Measurements from ENCODE around the gene CELF1. TPM values are rescaled to one million over a fixed set of nuclear protein-coding genes. Genes with fewer than 3 reads are reported as not detected.

CELF1 gene
- total and polyA plus RNA-seq, 10 of the 15 experiments (the other 5 are each of a cell fraction or from before 2014, with no cell fraction given) = 35.3 to 128 (median 85.7) TPM

- TF ChIP-seq, protein P1, sequence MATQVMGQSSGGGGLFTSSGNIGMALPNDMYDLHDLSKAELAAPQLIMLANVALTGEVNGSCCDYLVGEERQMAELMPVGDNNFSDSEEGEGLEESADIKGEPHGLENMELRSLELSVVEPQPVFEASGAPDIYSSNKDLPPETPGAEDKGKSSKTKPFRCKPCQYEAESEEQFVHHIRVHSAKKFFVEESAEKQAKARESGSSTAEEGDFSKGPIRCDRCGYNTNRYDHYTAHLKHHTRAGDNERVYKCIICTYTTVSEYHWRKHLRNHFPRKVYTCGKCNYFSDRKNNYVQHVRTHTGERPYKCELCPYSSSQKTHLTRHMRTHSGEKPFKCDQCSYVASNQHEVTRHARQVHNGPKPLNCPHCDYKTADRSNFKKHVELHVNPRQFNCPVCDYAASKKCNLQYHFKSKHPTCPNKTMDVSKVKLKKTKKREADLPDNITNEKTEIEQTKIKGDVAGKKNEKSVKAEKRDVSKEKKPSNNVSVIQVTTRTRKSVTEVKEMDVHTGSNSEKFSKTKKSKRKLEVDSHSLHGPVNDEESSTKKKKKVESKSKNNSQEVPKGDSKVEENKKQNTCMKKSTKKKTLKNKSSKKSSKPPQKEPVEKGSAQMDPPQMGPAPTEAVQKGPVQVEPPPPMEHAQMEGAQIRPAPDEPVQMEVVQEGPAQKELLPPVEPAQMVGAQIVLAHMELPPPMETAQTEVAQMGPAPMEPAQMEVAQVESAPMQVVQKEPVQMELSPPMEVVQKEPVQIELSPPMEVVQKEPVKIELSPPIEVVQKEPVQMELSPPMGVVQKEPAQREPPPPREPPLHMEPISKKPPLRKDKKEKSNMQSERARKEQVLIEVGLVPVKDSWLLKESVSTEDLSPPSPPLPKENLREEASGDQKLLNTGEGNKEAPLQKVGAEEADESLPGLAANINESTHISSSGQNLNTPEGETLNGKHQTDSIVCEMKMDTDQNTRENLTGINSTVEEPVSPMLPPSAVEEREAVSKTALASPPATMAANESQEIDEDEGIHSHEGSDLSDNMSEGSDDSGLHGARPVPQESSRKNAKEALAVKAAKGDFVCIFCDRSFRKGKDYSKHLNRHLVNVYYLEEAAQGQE (IDR thresholded peaks at IDR 0.05; ENCODE audit: low read depth, low read length) = no peak
- TF ChIP-seq SUPT20H (IDR thresholded peaks at IDR 0.05; ENCODE audit: borderline replicate concordance, control insufficient read depth, low read depth, low read length) = no peak
Observed at GRCh38 chr11:47516984-47517853, 35.7 kb downstream of the CELF1 start (continued).

DNA sequence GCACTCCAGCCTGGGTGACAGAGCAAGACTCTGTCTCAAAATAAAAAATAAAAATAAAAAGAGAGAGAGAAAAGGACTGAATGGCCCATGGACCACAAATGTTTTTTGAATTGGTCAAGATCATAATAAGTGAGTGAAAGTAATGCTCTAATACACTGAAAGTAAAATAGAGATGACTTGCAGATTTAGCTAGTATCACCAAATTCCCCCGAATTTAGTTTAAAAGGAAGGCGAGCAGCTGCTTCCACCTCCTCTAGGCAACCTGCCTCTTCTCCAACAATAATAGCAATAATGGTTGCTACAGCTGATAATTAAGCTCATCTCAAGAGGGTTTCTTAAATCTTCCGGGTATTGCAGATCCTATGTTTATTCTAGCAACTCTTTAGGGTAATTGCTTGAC, 36.8 kb downstream of the CELF1 start:
- no peaks in the 10 kb centered on the region; the same call in 1 of the 2 replicates for H4K20me1 ChIP-seq (ENCODE audit: control insufficient read depth, insufficient read depth)
- FAIRE-seq (no peak), ATAC-seq (peak; percentile 27), DNase-seq (ENCODE audit: low read depth, low spot score) (no peak)
- no peaks in the 10 kb centered on the region for H3K27me3 ChIP-seq (replicated peaks in 1 of 2; ENCODE audit: control insufficient read depth in 2 of 2, insufficient read depth in 2 of 2, low read length in 1 of 2)
- no peak overlapping the region for H2AFZ ChIP-seq (ENCODE audit: control insufficient read depth, low read depth, low read length)
- H3K79me2 ChIP-seq (ENCODE audit: control insufficient read depth, insufficient read depth, low read length) = peaks cover 95% of the 10 kb centered on the region
- no TSS peak for BruUV-seq (replicated peaks)
- peak overlapping the region; percentile 59 for H3K4me2 ChIP-seq (ENCODE audit: control insufficient read depth, insufficient read depth)
- in situ Hi-C loops (cut with MboI) (no loop called here), intact Hi-C loops (cut with micrococcal nuclease; ENCODE audit: unreplicated experiment) (loop anchor here (5.0 kb wide), 1 partner anchor 36 kb away; the partner anchor contains the start of gene CELF1)
- ChIA-PET RAD21 (ENCODE audit: unreplicated experiment) (interaction anchor here (0.6 to 2.3 kb wide), 8 partner anchors 8 to 258 kb away, joined by 3 to 5 read pairs (median 3); partner anchors contain the start of genes KBTBD4 and NDUFS3), POLR2A (interaction anchor here (1.6 to 2.3 kb wide), 3 partner anchors 10 to 24 kb away, joined by 4 to 16 read pairs (median 8); no protein-coding TSS in a partner anchor), CTCF (interaction anchor here (0.6 to 3.1 kb wide), 5 partner anchors 11 to 430 kb away, joined by 3 to 10 read pairs (median 3); no protein-coding TSS in a partner anchor), SMC1A (ENCODE audit: uncharacterized antibody, unreplicated experiment) (interaction anchor here (0.7 to 8.7 kb wide), 13 partner anchors 7 to 1245 kb away, joined by 3 to 66 read pairs (median 4); partner anchors contain the start of genes CELF1 and PTPMT1)
- 35% methylated on average over 3 of the region's 3 CpGs for WGBS (ENCODE audit: insufficient coverage, insufficient replicate concordance, low lambda C conversion rate, missing lambda C conversion rate)
- H3K9me3 ChIP-seq (replicated peaks; ENCODE audit: control insufficient read depth, insufficient read depth, low read length) = no peaks in the 10 kb centered on the region
- no peak overlapping the region for H3K4me3 ChIP-seq
- TF ChIP-seq IKZF2 (IDR thresholded peaks at IDR 0.05) (no peak), RUNX3 (IDR thresholded peaks at IDR 0.05; ENCODE audit: low read length) (0 out of 2 replicates have a peak, but pooled peaks have one; percentile 10), SKIL (IDR thresholded peaks at IDR 0.05; ENCODE audit: low read depth, poor library complexity, severe bottlenecking) (no peak), JUNB (IDR thresholded peaks at IDR 0.05) (0 out of 2 replicates have a peak, but pooled peaks have one; percentile 18), ZNF384 (IDR thresholded peaks at IDR 0.05; ENCODE audit: borderline replicate concordance, low read depth, low read length) (no peak)
- no peak overlapping the region for H3K9ac ChIP-seq (ENCODE audit: control insufficient read depth, insufficient read depth, low read length)
- peaks cover 0 to 2% of the 10 kb centered on the region in 2 experiments; a peak in 3 of 4 replicates for H3K36me3 ChIP-seq (ENCODE audit: control insufficient read depth in 2 of 2, insufficient read depth in 2 of 2, low read length in 1 of 2)
- H3K4me1 ChIP-seq (ENCODE audit: control insufficient read depth, insufficient read depth, low read length) = peaks cover 60% of the 10 kb centered on the region
- H3K27ac ChIP-seq (ENCODE audit: control insufficient read depth, insufficient read depth) = peak overlapping the region; percentile 62
